ENCODE results near the gene PPAN.

The PPAN gene

GRCh38 chr19:10074153-10074552, 32.0 kb upstream of the PPAN start:
- Histone ChIP-seq H3K27me3 (replicated peaks; ENCODE audit: control insufficient read depth, insufficient read depth, low read length) (no peaks in the 10 kb centered on the region; the same call in none of the 2 replicates), H3K36me3 (ENCODE audit: control insufficient read depth, insufficient read depth, low read length) (no peaks in the 10 kb centered on the region), H3K4me3 (replicated peaks; ENCODE audit: low read depth, low read length) (no peak overlapping the region)
- DNase-seq (ENCODE audit: extremely low read depth, insufficient read length) = no peak
- peak; percentile 34 for TF ChIP-seq CTCF (IDR thresholded peaks at IDR 0.05; ENCODE audit: insufficient read depth, low read length, poor library complexity, severe bottlenecking)

GRCh38 chr19:10076535-10076934, 29.6 kb upstream of the PPAN start:
- TF ChIP-seq CTCF (IDR thresholded peaks at IDR 0.05; ENCODE audit: insufficient read depth, low read length, poor library complexity, severe bottlenecking) = no peak
- H3K27me3 ChIP-seq (replicated peaks; ENCODE audit: control insufficient read depth, insufficient read depth, low read length) = no peaks in the 10 kb centered on the region
- no peak overlapping the region for H3K4me3 ChIP-seq (replicated peaks; ENCODE audit: low read depth, low read length)
- no peaks in the 10 kb centered on the region for H3K36me3 ChIP-seq (ENCODE audit: control insufficient read depth, insufficient read depth, low read length)
- DNase-seq (ENCODE audit: extremely low read depth, insufficient read length) = no peak

- Histone ChIP-seq H3K27me3 (replicated peaks; ENCODE audit: control insufficient read depth, insufficient read depth, low read length) (no peaks in the 10 kb centered on the region), H3K4me3 (replicated peaks; ENCODE audit: low read depth, low read length) (no peak overlapping the region), H3K36me3 (ENCODE audit: control insufficient read depth, insufficient read depth, low read length) (no peaks in the 10 kb centered on the region)
- no peak for DNase-seq (ENCODE audit: extremely low read depth, insufficient read length)
- TF ChIP-seq CTCF (IDR thresholded peaks at IDR 0.05; ENCODE audit: insufficient read depth, low read length, poor library complexity, severe bottlenecking) = no peak
Measured at GRCh38 chr19:10078329-10078728, 27.8 kb upstream of the PPAN start.

- Histone ChIP-seq H3K27me3 (replicated peaks; ENCODE audit: control insufficient read depth, insufficient read depth, low read length) (no peaks in the 10 kb centered on the region), H3K36me3 (ENCODE audit: control insufficient read depth, insufficient read depth, low read length) (no peaks in the 10 kb centered on the region), H3K4me3 (replicated peaks; ENCODE audit: low read depth, low read length) (no peak overlapping the region)
- no peak for TF ChIP-seq CTCF (IDR thresholded peaks at IDR 0.05; ENCODE audit: insufficient read depth, low read length, poor library complexity, severe bottlenecking)
- no peak for DNase-seq (ENCODE audit: extremely low read depth, insufficient read length)
Measured at GRCh38 chr19:10079031-10079453, 27.1 kb upstream of the PPAN start.

- Histone ChIP-seq H3K27me3 (replicated peaks; ENCODE audit: control insufficient read depth, insufficient read depth, low read length) (no peaks in the 10 kb centered on the region), H3K36me3 (ENCODE audit: control insufficient read depth, insufficient read depth, low read length) (peaks cover under 1% of the 10 kb centered on the region), H3K4me3 (replicated peaks; ENCODE audit: low read depth, low read length) (no peak overlapping the region)
- no peak for DNase-seq (ENCODE audit: extremely low read depth, insufficient read length)
- no peak for TF ChIP-seq CTCF (IDR thresholded peaks at IDR 0.05; ENCODE audit: insufficient read depth, low read length, poor library complexity, severe bottlenecking)
Measured at GRCh38 chr19:10083911-10084310, 22.3 kb upstream of the PPAN start.

- H3K36me3 ChIP-seq (ENCODE audit: control insufficient read depth, insufficient read depth, low read length) = peaks cover 6% of the 10 kb centered on the region
- TF ChIP-seq CTCF (IDR thresholded peaks at IDR 0.05; ENCODE audit: insufficient read depth, low read length, poor library complexity, severe bottlenecking) = no peak
- H3K4me3 ChIP-seq (replicated peaks; ENCODE audit: low read depth, low read length) = no peak overlapping the region
- no peaks in the 10 kb centered on the region for H3K27me3 ChIP-seq (replicated peaks; ENCODE audit: control insufficient read depth, insufficient read depth, low read length)
- no peak for DNase-seq (ENCODE audit: extremely low read depth, insufficient read length)
Measured at GRCh38 chr19:10084803-10085202, 21.4 kb upstream of the PPAN start.

Data from GM06990 (cell line).